Peyer's patch (tissue), 4 donors: ENCODE measurements around the gene PLEKHG5.
"Not testable (repeated sequence)": the region's sequence is repeated elsewhere in the genome, so short reads cannot be mapped to it uniquely, and the experiment has no call there.

ENCODE experiments used
- CTCF ChIP-seq, 6 experiments: fragments of 450-650 bp in 4 of 6; fragments of 200-600 bp in 2 of 6; sonication (generic) in 1 of 6; IDR thresholded peaks; one replicate each; pipeline ENCODE4 v1.5.1; 2017 to 2019; ENCODE audit warnings: antibody characterized with exemption in 6 of 6, mild to moderate bottlenecking in 3 of 6, moderate library complexity in 1 of 6
- POLR2A ChIP-seq, 2 donors: fragments of 450-650 bp; IDR thresholded peaks; one replicate each; pipeline ENCODE4 v1.5.1; 2017; ENCODE audit warnings: antibody characterized with exemption in 2 of 2, mild to moderate bottlenecking in 2 of 2, moderate library complexity in 2 of 2

GRCh38 chr1:6493834-6494223 is 2.4 kb upstream of the PLEKHG5 start:
- not testable (repeated sequence) for TF ChIP-seq CTCF, POLR2A (IDR thresholded peaks at IDR 0.05)
